T-helper 17 cell (primary cell): ENCODE data around the gene INPP4A. TPM values are rescaled to one million over a fixed set of nuclear protein-coding genes. Genes with fewer than 3 reads are reported as not detected.
A peak's percentile ranks its signal among the peaks of the same experiment; 100 is the strongest.
"Not testable (repeated sequence)": the region's sequence is repeated elsewhere in the genome, so short reads cannot be mapped to it uniquely, and the experiment has no call there.

Experiments used
- ATAC-seq: fragments of 150-1000 bp; cut with Tn5 transposase; 2 replicates; pipeline ENCODE4 v1.10.0; 2021; ENCODE audit warnings: mild to moderate bottlenecking, moderate library complexity
- DNase-seq, 3 donors: peaks; one replicate each; pipeline versions ENCODE4 v3.0.0 to v3.0.0-alpha.2; 2020 to 2021
- H3K9me3 ChIP-seq: one replicate; pipeline ENCODE4 v1.7.0; 2013; ENCODE audit warnings: low read length, mild to moderate bottlenecking; ENCODE audit not compliant: control insufficient read depth, poor library complexity, severe bottlenecking
- H3K27ac Mint-ChIP-seq: one replicate; pipeline ENCODE4 v1.8.0; 2022; ENCODE audit warnings: mild to moderate bottlenecking, moderate library complexity, mixed read lengths
- H3K27me3 Mint-ChIP-seq: one replicate; pipeline ENCODE4 v1.8.0; 2022; ENCODE audit warnings: mixed read lengths
- H3K36me3 Mint-ChIP-seq: one replicate; pipeline ENCODE4 v1.8.0; 2022; ENCODE audit warnings: low read depth, mixed read lengths
- H3K4me1 Mint-ChIP-seq: one replicate; pipeline ENCODE4 v1.8.0; 2022; ENCODE audit warnings: mild to moderate bottlenecking, mixed read lengths
- H3K4me3 Mint-ChIP-seq: one replicate; pipeline ENCODE4 v1.8.0; 2022; ENCODE audit warnings: mild to moderate bottlenecking, moderate library complexity, mixed read lengths
- total RNA-seq, 4 donors: library from RNA in 2 of 4; stranded (reverse) in 2 of 4; gene quantifications; one replicate each; pipeline ENCODE4 v1.2.3 and lab custom pipeline; 2022 to 2026

The INPP4A gene
- total RNA-seq, 2 donors from 2014 or later, result 109 to 110 TPM

GRCh38 chr2:98419544-98419943 lies 25.1 kb upstream of the INPP4A start:
- Mint-ChIP-seq H3K36me3 (peaks cover 2% of the 10 kb centered on the region), H3K4me3 (no peak overlapping the region), H3K27me3 (no peaks in the 10 kb centered on the region), H3K27ac (no peak overlapping the region), H3K4me1 (no peaks in the 10 kb centered on the region)
- H3K9me3 ChIP-seq, result no peaks in the 10 kb centered on the region
- DNase-seq, result no peak
- ATAC-seq, result no peak

GRCh38 chr2:98419977-98420725 lies 24.5 kb upstream of the INPP4A start:
- DNase-seq, result no peak
- H3K36me3 Mint-ChIP-seq, result peaks cover 2% of the 10 kb centered on the region
- ATAC-seq, result no peak
- no peak overlapping the region for H3K4me3 Mint-ChIP-seq
- no peaks in the 10 kb centered on the region for H3K4me1 Mint-ChIP-seq
- H3K27me3 Mint-ChIP-seq, result no peaks in the 10 kb centered on the region
- no peaks in the 10 kb centered on the region for H3K9me3 ChIP-seq
- no peak overlapping the region for H3K27ac Mint-ChIP-seq

GRCh38 chr2:98422449-98422848 lies 22.2 kb upstream of the INPP4A start:
- H3K4me3 Mint-ChIP-seq, result no peak overlapping the region
- H3K27me3 Mint-ChIP-seq, result no peaks in the 10 kb centered on the region
- DNase-seq (no peak), ATAC-seq (no peak)
- peaks cover 2% of the 10 kb centered on the region for H3K36me3 Mint-ChIP-seq
- H3K9me3 ChIP-seq, result no peaks in the 10 kb centered on the region
- H3K27ac Mint-ChIP-seq, result no peak overlapping the region
- no peaks in the 10 kb centered on the region for H3K4me1 Mint-ChIP-seq

- no peaks in the 10 kb centered on the region for H3K9me3 ChIP-seq
- Mint-ChIP-seq H3K27ac (no peak overlapping the region), H3K36me3 (no peaks in the 10 kb centered on the region), H3K4me1 (no peaks in the 10 kb centered on the region), H3K4me3 (no peak overlapping the region), H3K27me3 (no peaks in the 10 kb centered on the region)
- DNase-seq (no peak), ATAC-seq (no peak)
These were observed 17.9 kb upstream of the INPP4A start for GRCh38 chr2:98426771-98427170.

- Mint-ChIP-seq H3K4me3 (no peak overlapping the region), H3K27me3 (no peaks in the 10 kb centered on the region), H3K36me3 (no peaks in the 10 kb centered on the region), H3K27ac (no peak overlapping the region), H3K4me1 (no peaks in the 10 kb centered on the region)
- ATAC-seq, result no peak
- DNase-seq, result no peak
- no peaks in the 10 kb centered on the region for H3K9me3 ChIP-seq
These were observed 12.5 kb upstream of the INPP4A start for GRCh38 chr2:98432145-98432544.

GRCh38 chr2:98433363-98433964 lies 11.2 kb upstream of the INPP4A start:
- H3K9me3 ChIP-seq, result no peaks in the 10 kb centered on the region
- DNase-seq, result no peak
- Mint-ChIP-seq H3K36me3 (no peaks in the 10 kb centered on the region), H3K27ac (no peak overlapping the region), H3K4me3 (no peak overlapping the region), H3K27me3 (no peaks in the 10 kb centered on the region), H3K4me1 (no peaks in the 10 kb centered on the region)
- no peak for ATAC-seq

- no peaks in the 10 kb centered on the region for H3K9me3 ChIP-seq
- no peaks in the 10 kb centered on the region for H3K4me1 Mint-ChIP-seq
- H3K27ac Mint-ChIP-seq, result no peak overlapping the region
- ATAC-seq (no peak), DNase-seq (no peak)
- no peaks in the 10 kb centered on the region for H3K27me3 Mint-ChIP-seq
- H3K4me3 Mint-ChIP-seq, result no peak overlapping the region
- no peaks in the 10 kb centered on the region for H3K36me3 Mint-ChIP-seq
These were observed 10.2 kb upstream of the INPP4A start for GRCh38 chr2:98434492-98434891.

GRCh38 chr2:98435670-98436069 lies 9.0 kb upstream of the INPP4A start:
- H3K4me1 Mint-ChIP-seq, H3K36me3 Mint-ChIP-seq, H3K27ac Mint-ChIP-seq, H3K4me3 Mint-ChIP-seq, H3K9me3 ChIP-seq, ATAC-seq, DNase-seq, H3K27me3 Mint-ChIP-seq: not testable (repeated sequence)

- Mint-ChIP-seq H3K4me1 (no peaks in the 10 kb centered on the region), H3K36me3 (no peaks in the 10 kb centered on the region), H3K27me3 (no peaks in the 10 kb centered on the region), H3K4me3 (no peak overlapping the region), H3K27ac (no peak overlapping the region)
- no peaks in the 10 kb centered on the region for H3K9me3 ChIP-seq
- DNase-seq, result no peak
- ATAC-seq, result no peak
These were observed 7.9 kb upstream of the INPP4A start for GRCh38 chr2:98436734-98437133.

- H3K27me3 Mint-ChIP-seq, result no peaks in the 10 kb centered on the region
- H3K27ac Mint-ChIP-seq, result no peak overlapping the region
- H3K9me3 ChIP-seq, result no peaks in the 10 kb centered on the region
- peaks cover 3% of the 10 kb centered on the region for H3K36me3 Mint-ChIP-seq
- ATAC-seq, result peak; percentile 77
- no peaks in the 10 kb centered on the region for H3K4me1 Mint-ChIP-seq
- DNase-seq, result no peak
- H3K4me3 Mint-ChIP-seq, result no peak overlapping the region
These were observed 6.2 kb upstream of the INPP4A start for GRCh38 chr2:98438190-98439133.

- no peaks in the 10 kb centered on the region for H3K27me3 Mint-ChIP-seq
- ATAC-seq (no peak), DNase-seq (no peak)
- H3K9me3 ChIP-seq, result no peaks in the 10 kb centered on the region
- no peak overlapping the region for H3K27ac Mint-ChIP-seq
- peaks cover 17% of the 10 kb centered on the region for H3K4me1 Mint-ChIP-seq
- peak overlapping the region; percentile 19 for H3K4me3 Mint-ChIP-seq
- peaks cover 8% of the 10 kb centered on the region for H3K36me3 Mint-ChIP-seq
These were observed 2.8 kb upstream of the INPP4A start for GRCh38 chr2:98441706-98442450.

GRCh38 chr2:98442488-98442887 lies 2.2 kb upstream of the INPP4A start:
- ATAC-seq (no peak), DNase-seq (no peak)
- Mint-ChIP-seq H3K4me1 (peaks cover 18% of the 10 kb centered on the region), H3K36me3 (peaks cover 8% of the 10 kb centered on the region), H3K27ac (no peak overlapping the region), H3K4me3 (peak overlapping the region; percentile 19), H3K27me3 (no peaks in the 10 kb centered on the region)
- H3K9me3 ChIP-seq, result no peaks in the 10 kb centered on the region
